GM21515 (cell line): ENCODE measurements around the gene SUGCT.
"Not testable (repeated sequence)": the region's sequence is repeated elsewhere in the genome, so short reads cannot be mapped to it uniquely, and the experiment has no call there.

Experiments
- ATAC-seq: cut with Tn5 transposase; IDR thresholded peaks from one replicate; pipeline ENCODE4 v1.9.1; 2021; ENCODE audit not compliant: unreplicated experiment

SUGCT gene

GRCh38 chr7:40134428-40135316, at the start of gene SUGCT, which contains the start of gene MPLKIP:
SUGCT (plus strand) TSS chr7:40135005.
MPLKIP (minus strand) TSS chr7:40134622; CDS start chr7:40134567, 55 bp downstream.
- ATAC-seq: peak; percentile 87

GRCh38 chr7:40092182-40092581, 42.6 kb upstream of the SUGCT start:
- no peak for ATAC-seq

GRCh38 chr7:40093631-40094350, 41.0 kb upstream of the SUGCT start:
- no peak for ATAC-seq

GRCh38 chr7:40095230-40095629, 39.6 kb upstream of the SUGCT start:
- no peak for ATAC-seq

- no peak for ATAC-seq
Observed at GRCh38 chr7:40095695-40096327, 39.0 kb upstream of the SUGCT start.

GRCh38 chr7:40097728-40098127, 37.1 kb upstream of the SUGCT start:
- no peak for ATAC-seq

GRCh38 chr7:40098810-40099209, 36.0 kb upstream of the SUGCT start:
- ATAC-seq: no peak

GRCh38 chr7:40099837-40100236, 35.0 kb upstream of the SUGCT start:
- no peak for ATAC-seq

- ATAC-seq: no peak
Observed at GRCh38 chr7:40101201-40101600, 33.6 kb upstream of the SUGCT start.

- no peak for ATAC-seq
Observed at GRCh38 chr7:40102897-40103296, 31.9 kb upstream of the SUGCT start.

GRCh38 chr7:40105879-40106473, 28.8 kb upstream of the SUGCT start:
- ATAC-seq: no peak

- ATAC-seq: no peak
Observed at GRCh38 chr7:40115936-40116335, 18.9 kb upstream of the SUGCT start.

GRCh38 chr7:40117199-40117598, 17.6 kb upstream of the SUGCT start:
- not testable (repeated sequence) for ATAC-seq

GRCh38 chr7:40118201-40118600, 16.6 kb upstream of the SUGCT start:
- ATAC-seq: not testable (repeated sequence)

GRCh38 chr7:40120020-40120419, 14.8 kb upstream of the SUGCT start:
- no peak for ATAC-seq

GRCh38 chr7:40122100-40122939, 12.5 kb upstream of the SUGCT start:
- not testable (repeated sequence) for ATAC-seq

GRCh38 chr7:40122940-40123254, 11.9 kb upstream of the SUGCT start:
- no peak for ATAC-seq

GRCh38 chr7:40133561-40134427, 1.0 kb upstream of the SUGCT start:
- peak; percentile 19 for ATAC-seq

- peak; percentile 4 for ATAC-seq
Observed at GRCh38 chr7:40135317-40135610, 459 bp downstream of the SUGCT start.

GRCh38 chr7:40137563-40137962, 2.8 kb downstream of the SUGCT start:
- no peak for ATAC-seq
